GM19324 (cell line): Measurements from ENCODE around the gene OFD1.
A peak's percentile ranks its signal among the peaks of the same experiment; 100 is the strongest.

Source experiments
- ATAC-seq: cut with Tn5 transposase; IDR thresholded peaks from one replicate; pipeline ENCODE4 v1.9.1; 2021; ENCODE audit warnings: mild to moderate bottlenecking, moderate library complexity; ENCODE audit not compliant: unreplicated experiment, low FRiP score

Gene OFD1

DNA sequence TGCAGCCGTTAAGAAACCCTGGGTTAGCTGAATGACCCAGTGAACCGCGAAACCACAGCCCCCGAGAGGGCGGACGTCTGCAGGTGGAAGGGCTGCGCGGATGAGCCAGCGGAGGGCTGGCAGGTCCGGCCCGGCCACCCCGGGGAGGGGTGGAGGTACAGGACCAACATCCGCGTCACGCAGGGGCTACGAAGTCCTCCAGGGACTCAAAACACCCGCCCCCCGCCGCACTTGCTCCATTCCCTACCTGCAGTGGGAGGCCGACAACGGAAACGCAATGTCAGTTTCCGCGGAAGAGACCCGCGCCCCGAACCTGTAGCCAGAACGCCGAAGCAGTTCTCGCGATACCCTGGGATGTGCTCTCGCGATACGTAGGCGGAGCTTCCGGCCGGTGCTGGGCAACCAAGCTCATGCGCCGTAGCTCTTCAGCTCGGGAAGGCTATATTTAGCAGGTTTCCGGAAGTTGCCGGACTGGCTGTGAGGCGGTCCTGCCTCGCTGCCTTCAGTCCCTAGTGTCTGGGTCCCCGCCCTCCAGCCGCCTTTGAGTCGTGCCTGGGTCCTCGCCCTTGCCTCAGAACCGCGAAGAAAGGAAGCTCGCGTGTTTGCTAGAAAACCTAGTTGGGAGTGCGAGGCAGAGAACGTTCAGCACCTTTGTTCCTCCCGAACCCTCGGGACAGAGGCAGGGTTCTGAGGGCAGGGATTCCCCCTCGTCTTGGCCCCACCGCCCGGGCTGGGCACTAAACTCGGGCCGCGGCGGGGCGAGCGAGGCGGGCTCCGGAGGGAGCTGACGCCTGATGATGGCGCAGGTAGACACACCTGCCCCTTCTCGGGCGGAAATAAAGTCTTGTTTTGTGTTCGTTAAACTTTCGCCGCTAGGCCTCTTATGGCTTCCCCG, at the start of gene OFD1, which contains the start of gene TRAPPC2:
TSS of gene OFD1 (plus strand) at position 471 of the 895 bp plus-strand sequence. CDS start at position 795, 324 bp downstream.
TSS of gene TRAPPC2 (minus strand) at position 343 of the 895 bp plus-strand sequence. CDS start 14,657 bp downstream, outside the sequence.
- peak; percentile 94 for ATAC-seq

DNA sequence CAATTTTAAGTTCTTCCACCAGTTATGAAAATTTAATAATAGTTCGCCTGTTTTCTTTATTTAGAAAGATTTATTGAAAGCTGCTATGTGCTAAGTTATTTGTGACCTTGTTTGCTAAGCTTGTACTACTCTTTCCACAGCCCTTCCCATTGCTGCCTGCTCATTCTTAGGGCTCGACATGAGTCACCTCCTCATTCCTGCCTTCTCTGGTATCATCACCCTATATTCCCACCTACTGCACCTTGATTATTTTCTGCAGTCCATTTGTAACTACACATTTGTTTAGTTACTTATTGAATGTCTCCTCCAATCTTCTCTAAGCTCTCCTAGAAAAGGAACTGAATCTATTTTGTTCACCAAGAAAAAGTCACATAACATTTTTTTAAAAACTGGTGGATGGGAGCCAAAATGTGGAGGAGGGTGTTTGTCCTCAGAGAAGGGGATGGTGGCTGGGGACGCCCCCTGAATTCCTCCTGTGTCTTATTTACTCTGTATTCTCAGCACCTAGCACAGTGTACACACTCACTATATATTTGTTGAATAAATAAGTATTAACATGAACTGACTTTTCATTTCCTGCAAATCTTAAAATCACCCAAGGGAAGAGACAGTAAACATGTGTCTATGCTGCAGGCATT, 49.3 kb upstream of the OFD1 start:
- ATAC-seq = no peak

DNA sequence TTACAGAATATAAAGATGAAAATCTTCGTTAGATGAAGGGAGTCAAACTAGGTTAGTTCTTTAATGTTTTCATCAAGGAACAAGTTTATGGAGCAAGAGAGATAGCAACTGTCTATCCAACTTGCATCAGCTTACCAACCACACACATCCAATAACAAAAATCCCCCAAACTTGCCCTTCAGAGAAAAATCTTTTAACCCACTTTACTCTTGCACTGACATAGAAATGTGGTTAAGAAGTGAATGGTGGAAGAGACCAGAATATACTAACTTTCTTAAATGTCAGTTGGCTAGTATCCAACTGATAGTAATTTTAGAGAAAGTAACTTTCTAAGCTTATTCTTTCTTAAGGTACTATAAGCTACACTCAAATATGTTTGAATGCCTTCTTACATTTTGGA, 47.3 kb upstream of the OFD1 start:
- ATAC-seq = no peak

- ATAC-seq = no peak
Measured at GRCh38 chrX:13688384-13688957, 46.1 kb upstream of the OFD1 start.

DNA sequence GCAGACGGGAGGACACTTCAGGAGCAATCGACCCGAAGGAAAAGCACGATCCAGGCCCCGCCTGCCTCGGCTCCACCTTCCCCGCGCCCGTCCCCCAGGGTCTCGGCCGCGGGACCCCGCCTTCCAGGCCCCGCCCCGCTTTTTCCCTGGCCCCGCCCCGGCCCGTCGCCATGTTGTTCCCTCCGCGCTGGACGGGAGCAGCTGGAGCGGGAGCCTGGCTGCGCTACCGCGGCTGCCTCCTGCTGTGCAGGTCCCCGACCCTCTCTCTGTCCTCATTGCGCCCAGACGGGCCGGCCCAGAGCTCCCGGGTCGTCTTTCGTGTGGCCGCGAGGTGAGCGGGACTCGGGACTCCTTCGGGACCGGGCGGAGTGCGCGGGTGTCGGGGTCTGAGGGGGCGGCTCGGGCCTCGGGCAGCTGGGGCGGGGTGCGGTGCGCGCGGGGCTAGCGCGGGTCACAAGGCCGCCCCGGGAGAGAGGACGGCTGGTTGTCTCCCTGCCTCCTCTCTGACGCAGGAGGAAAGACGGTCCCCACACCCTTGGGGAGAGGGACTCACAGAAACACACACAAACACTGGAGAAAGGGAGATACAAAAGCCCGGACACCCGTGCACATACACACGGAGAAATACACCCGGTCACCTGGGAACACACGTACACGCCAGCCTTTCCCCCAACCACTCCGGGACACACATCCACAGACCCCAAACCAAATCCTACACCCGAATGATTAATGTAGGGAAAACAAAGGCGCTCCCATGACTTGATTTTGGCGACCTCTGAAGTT, 45.4 kb upstream of the OFD1 start, which contains the start of gene RAB9A:
TSS of gene RAB9A (plus strand) at position 171 of the 783 bp plus-strand sequence. CDS start 19,619 bp downstream, outside the sequence.
- peak; percentile 83 for ATAC-seq

GRCh38 chrX:13689741-13690211, 44.8 kb upstream of the OFD1 start:
- ATAC-seq = no peak

- ATAC-seq = no peak
Measured at GRCh38 chrX:13690836-13691235, 43.7 kb upstream of the OFD1 start.

- no peak for ATAC-seq
Measured at GRCh38 chrX:13691841-13692371, 42.6 kb upstream of the OFD1 start.

DNA sequence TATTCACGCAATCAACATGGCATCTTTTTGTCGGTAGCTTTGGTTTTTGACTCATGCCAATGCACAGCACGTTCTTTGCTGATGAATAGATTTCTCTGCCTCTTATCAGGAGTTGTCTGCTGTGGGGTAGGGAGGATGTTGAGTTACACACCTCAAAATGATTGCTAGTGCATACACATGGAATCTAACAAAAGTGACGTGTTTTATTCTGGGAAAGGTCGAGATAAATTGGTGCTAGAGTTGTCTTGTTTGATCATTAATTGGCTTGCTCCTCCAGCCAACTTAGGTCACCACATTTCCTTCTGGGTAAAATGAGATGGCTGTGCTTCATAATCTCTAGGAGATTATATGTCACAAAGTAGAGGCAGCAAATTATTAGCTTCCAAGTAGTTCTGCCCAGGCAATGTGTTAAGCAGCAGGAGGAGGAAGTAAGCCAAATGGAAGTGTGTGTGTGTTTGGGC, 41.7 kb upstream of the OFD1 start:
- no peak for ATAC-seq

DNA sequence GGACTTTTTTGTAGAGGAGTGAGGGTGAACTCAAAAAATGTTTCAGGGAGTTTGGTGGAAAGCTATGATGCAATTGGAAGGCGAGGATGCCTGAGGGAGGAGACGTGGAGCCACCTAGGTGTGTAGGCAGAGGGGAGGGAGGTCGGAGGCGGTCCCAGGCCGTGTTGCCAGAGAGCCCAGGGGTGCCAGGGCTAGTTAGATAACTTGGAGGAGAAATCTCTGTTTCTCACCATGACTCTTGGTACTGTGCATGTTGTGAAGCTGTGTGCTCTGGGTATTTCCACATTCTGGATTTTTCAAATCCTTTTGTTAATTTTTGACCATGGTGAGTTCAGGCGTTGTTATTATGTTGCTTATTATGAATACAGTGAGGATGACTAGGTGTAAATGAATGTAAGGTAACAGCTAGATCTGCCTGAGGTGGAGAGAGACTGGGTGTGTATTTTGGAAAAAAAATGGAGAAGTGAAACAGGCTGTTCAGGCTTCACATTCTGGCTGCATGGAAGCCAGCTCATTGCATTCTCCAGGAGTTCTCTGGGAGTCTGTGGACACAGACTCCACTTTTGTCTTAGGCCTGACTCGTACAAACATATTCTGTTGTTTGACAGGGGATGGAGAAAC, 41.1 kb upstream of the OFD1 start:
- no peak for ATAC-seq

- ATAC-seq = no peak
Measured at GRCh38 chrX:13694359-13694758, 40.2 kb upstream of the OFD1 start.

DNA sequence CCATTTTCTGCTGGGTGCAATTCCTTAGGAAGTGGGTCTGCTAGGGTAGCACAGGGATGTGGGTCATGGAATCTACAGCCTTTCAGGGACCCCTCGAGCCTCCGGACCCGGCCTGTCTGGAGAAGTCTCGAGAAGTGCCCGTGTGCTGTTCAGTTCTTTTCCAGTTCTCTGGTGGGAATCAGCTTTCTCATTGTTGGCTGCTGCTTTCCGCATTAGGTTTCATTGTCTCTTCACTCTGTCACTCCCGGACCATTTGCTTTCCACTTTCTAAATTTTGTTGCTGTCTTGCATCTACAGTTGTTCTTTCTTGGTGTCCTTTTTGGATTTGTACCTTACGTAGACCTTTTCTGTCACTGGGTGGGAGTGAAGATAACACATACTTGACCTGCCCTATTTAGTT, 39.6 kb upstream of the OFD1 start:
- ATAC-seq = no peak

- ATAC-seq = no peak
Measured at GRCh38 chrX:13695601-13696115, 38.9 kb upstream of the OFD1 start.

DNA sequence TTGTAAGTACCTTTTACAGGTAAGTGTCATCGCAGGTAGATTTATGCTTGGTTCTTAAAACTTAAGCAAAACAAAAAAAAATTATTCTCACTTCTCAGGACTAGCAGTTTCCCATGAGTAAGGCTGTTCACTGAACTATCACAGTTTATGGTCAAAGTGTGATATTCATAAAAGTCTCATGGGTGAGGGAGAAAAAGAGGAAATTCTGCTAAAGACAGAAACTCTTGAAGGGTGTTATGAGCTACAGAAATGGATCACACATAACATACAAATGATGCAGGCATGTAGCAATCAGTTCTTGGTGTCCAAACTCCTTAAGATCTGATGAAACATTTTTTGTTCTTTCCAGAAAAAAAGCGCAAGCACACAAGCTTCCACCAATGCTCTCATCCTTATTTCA, 37.1 kb upstream of the OFD1 start:
- ATAC-seq = peak; percentile 40

DNA sequence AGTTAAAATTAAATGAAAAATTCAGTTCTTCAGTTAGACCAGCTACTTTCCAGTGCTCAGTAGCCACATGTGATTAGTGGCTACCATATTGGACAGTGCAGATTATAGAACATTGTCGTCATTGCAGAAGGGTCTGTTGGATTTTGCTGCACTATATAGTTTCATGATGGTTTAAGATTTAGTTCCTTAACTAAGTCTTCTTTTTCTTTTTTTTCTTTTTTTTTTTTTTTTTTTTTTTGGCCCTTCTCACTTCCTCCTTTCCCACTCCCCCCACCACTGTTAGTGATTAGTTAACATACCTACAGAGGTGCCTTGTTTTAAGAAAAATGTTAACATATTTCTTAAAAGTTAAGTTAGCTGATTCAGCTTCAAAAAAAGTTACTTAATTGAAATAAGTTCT, 36.6 kb upstream of the OFD1 start:
- no peak for ATAC-seq

- ATAC-seq = no peak
Measured at GRCh38 chrX:13698432-13698831, 36.1 kb upstream of the OFD1 start.

DNA sequence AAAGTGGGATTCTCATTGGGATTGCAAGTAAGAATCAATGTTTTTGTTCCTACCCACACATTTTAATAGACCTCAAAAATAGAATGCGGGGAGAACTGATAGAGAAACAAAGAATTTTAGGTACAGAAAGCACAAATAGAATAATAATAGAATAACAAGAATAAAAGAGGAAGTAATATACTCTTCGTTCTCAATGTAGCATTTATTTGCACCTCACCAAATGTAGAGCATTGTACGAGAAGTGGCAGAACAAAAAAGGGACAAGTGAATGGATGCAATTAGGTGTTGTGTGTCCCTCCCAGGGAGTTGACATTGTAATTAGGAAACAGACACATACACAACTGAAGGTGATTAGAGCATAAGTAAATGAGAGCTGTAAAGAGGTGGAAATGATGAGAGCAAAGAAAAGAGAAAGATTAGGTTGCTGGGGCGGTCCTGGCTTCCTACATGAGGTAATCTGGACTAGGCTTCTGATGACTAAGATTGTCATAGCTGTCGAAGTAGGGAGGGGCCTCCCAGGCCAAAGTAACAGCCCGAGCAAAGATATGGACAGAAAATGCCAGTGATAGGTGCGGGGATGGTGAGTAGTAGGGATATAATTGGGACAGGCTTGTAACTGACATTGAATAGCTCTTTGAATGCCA, 35.2 kb upstream of the OFD1 start:
- ATAC-seq = no peak

GRCh38 chrX:13700380-13700779, 34.2 kb upstream of the OFD1 start:
- no peak for ATAC-seq
